T-helper 9 cell (primary cell): ENCODE measurements around the gene SCAP.
"Not testable (repeated sequence)": the region's sequence is repeated elsewhere in the genome, so short reads cannot be mapped to it uniquely, and the experiment has no call there.

ENCODE experiments used
- DNase-seq: peaks from one replicate; pipeline ENCODE4 v3.0.0-alpha.2; 2020

The SCAP gene

DNA sequence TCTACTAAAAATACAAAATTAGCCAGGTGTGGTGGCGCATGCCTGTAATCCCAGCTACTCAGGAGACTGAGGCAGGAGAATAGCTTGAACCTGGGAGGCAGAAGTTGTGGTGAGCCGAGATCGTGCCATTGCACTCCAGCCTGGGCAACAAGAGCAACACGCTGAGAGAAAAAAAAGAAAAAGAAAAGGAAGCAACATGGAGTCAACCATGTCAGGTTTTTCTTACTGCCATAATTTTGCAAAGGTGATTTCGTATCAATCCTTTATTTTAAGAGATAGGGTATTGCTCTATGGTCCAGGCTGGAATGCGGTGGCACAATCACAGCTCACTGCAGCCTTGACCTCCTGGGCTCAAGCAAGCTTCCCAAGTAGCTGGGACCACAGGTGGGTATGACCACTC is 4.5 kb upstream of the SCAP start:
- not testable (repeated sequence) for DNase-seq

- no peak for DNase-seq
These were observed 4.1 kb upstream of the SCAP start for GRCh38 chr3:47479826-47480160.

- no peak for DNase-seq
These were observed 2.3 kb upstream of the SCAP start for GRCh38 chr3:47478022-47478421.

DNA sequence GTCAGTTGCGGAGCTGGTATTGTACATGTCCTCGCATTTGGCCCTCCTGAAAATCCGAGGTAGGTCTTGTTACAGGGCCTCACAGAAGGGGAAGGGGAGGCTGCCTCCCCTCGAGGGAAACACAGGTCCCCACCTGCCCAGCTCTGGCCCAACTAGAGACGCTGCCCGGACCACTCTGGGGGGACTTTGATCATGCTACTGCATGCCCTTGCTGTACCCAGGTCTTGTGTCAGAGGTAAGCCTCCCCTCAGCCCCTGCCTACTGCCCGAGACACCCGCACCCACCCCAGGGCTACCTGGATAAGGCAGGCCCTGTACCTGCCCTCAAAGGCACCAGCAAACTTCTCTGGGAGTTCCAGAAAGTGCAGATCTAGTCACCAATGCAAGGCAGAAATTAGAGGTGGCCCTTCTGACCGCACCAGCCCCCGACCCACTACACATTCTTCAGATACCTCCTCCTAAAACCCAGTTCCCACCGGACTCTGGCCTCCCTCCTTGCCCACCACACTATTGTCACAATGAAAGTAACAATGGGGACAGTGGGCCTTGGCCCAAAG is 981 bp upstream of the SCAP start:
- no peak for DNase-seq

GRCh38 chr3:47476330-47476626 is 537 bp upstream of the SCAP start:
- no peak for DNase-seq

DNA sequence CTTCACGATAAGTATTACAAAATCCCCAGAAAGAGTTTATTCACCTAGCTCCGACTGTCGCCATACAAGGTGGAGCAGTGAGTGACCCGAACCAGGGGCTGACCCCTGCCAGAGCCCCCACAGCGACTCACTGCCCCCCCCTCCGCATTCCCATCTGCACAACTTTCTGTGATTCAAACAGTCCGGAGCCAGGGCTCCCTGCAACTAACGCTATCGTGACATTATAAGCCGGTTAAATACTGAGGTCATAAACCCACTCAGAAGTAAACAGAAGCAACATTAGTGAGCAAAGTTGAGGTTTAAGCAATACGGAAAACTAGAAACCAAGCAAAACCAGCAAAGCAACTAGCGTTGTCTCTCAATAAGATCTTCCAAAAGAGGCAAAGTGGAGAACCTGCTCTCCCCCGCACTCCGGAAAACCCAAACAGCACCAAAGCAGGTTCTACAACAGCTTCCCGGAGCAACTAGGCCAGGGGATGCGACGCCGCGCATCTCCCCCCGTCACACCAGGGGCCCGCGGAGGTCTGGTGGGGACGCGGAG is 642 bp downstream of the SCAP start:
- DNase-seq: no peak

- DNase-seq: no peak
These were observed 2.4 kb downstream of the SCAP start for GRCh38 chr3:47473391-47473790.

DNA sequence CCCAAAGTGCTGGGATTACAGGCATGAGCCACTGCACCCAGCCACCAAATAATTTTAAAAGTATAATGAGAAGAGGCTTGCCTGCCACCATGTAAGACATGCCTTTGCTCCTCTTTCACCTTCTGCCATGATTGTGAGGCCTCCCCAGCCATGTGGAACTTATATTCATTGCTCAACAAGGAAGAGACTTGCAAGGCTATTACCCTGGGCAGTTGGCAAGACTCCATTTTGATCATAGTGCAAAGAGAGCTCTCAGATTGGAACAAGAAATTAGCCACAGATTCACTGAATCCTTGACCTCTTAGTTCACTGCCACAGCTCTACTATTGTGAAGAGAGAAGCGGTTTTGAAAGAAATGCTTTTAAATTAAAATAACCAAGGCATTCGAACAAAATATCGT is 6.1 kb downstream of the SCAP start:
- DNase-seq: no peak

GRCh38 chr3:47468315-47468714 is 7.4 kb downstream of the SCAP start:
- DNase-seq: not testable (repeated sequence)

GRCh38 chr3:47464588-47464987 is 11.2 kb downstream of the SCAP start:
- no peak for DNase-seq

GRCh38 chr3:47459534-47460085 is 16.1 kb downstream of the SCAP start:
- DNase-seq: not testable (repeated sequence)

- DNase-seq: no peak
These were observed 18.8 kb downstream of the SCAP start for GRCh38 chr3:47456984-47457383.

GRCh38 chr3:47455806-47456452 is 19.8 kb downstream of the SCAP start:
- DNase-seq: no peak

- DNase-seq: no peak
These were observed 23.1 kb downstream of the SCAP start for GRCh38 chr3:47452453-47453215.

DNA sequence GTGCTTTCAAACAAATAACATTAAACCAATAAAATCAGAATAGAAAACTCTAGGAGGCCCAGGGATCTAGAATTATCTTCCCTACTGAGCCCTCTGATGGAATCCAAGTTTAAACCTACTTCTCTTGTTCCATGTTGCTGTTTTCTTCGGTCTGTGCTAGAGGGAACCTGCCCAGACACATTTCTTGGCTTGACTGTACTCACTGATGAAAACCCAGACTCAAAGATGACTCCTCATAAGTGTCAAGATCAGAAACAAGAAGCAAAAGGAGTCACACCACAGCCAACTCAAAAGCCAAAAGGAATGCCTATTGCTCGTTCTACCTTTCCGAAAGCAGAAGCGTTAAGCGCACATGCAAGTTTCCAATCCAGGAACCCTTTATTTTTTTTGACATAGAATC is 31.6 kb downstream of the SCAP start:
- no peak for DNase-seq

DNA sequence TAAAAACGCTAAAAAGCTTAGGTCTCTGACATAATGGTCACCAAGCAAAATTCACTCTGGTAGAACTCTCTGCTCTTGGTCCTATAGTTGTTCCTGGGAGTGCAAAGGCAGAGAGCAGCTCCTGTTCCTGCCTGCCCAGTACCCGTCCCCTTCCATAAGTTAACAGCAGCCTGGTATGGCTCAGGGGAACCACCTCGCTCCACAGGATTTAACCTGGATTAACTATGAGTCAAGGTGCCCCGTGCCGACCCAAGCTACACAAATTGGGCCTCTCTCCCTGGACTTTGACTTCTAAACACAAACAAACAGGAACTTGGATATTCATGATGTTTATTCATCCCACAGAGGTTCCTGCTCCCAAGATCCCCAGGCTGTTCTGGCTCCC is 32.1 kb downstream of the SCAP start:
- no peak for DNase-seq

GRCh38 chr3:47441796-47442551 is 33.8 kb downstream of the SCAP start:
- no peak for DNase-seq

- no peak for DNase-seq
These were observed 35.6 kb downstream of the SCAP start for GRCh38 chr3:47440131-47440530.

DNA sequence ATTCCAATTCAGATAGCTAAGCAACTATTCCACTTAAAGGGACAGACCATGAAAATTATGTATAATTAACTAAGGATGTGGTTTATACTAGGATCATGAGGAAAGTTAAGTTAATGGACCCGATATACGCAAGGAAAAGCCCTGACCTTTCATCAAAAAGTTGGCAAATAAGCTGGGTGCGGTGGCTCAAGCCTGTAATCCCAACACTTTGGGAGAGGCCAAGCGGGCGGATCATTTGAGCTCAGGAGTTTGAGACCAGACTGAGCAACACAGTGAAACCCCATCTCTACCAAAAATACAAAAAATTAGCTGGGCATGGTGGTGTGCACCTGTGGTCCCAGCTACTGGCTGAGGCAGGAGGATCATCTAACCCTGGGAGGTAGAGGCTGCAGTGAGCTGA is 39.6 kb downstream of the SCAP start:
- no peak for DNase-seq

DNA sequence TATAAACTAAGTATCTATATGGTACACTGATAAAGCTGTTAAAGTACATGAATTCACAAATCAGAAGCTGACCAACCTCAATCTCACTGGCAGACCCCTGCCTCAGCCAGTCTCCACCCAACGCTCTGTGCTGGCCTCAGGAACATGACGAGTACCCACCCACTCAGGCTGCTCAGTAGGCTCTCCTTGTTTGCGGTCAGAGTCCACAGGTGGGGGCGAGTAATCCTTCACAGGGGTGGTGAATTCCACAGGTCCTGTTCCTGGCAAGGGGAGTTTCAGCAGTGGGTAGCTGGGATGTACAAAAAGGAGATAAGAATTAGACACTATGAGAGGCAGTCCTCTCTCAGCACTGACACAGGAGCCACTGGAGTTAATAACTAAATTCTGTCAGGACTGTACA is 40.9 kb downstream of the SCAP start:
- DNase-seq: no peak

DNA sequence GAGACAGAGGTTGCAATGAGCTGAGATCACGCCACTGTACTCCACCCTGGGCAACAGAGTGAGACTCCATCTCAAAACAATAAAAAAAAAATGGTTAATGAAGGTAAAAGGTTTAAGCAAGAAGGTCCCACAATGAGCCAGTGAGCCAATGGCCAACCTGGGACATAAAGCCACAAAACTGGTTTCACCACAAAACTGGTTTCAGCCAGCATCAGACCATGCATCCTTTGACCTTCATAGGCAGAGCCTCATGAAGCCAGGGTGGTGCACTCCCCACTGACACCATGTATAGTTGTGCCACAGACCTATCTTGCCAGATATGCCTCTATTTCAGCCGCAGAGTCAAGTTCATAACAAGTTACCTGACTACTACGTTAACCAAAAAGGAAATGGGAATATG is 41.9 kb downstream of the SCAP start:
- DNase-seq: no peak

DNA sequence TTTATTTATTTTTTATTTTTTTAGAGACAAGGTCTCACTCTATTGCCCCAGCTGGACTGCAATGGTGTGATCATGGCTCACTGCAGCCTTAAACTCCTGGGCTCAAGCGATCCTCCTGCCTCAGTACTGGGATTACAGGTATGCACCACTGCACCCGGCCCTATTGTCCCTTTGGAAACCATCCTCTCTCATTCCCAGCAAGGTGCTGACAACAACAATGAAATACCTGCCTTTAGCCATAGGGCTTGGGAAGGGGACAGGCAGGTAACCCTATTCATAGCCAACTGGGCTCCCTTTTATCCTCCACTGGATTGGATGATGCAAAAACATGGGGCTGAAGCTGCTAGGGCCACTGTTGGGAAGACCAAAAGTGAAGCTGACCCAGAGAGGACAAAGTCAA is 43.1 kb downstream of the SCAP start:
- DNase-seq: no peak

GRCh38 chr3:47431225-47431624 is 44.5 kb downstream of the SCAP start:
- DNase-seq: no peak
